ENCODE results near the gene SULT2B1.

DNA sequence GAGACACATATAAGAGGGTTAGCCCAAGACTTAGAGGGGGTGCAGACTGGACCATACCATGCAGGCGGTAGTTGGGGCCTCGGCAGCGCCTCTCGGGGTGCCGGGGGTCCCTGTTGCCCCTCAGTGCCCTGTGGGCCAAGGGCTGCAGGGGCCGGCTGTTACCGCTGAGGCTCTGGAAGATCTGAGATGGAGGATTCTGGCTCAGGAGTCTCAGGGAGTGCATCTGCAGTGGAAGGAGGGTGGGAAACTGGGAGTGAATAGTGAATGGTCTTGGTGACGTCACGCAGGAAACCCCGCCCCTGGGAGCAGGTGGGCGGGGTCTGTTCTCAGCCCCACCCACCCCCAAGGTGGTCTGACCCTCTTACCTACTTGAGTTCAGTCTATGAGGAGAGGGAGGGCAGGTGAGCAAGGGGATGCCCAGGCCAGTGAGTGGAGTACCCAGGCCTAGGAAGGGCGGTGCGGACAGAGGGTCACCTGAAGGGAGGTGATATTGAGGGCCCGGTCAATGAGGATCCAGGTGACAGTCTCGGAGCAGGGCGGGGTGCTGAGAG is 86.9 kb downstream of the SULT2B1 start:
- TF ChIP-seq CTCF (IDR thresholded peaks at IDR 0.05), result no peak
- no peak for TF ChIP-seq EZH2 (IDR thresholded peaks at IDR 0.05)
- no peak for TF ChIP-seq EZH2phosphoT487 (IDR thresholded peaks at IDR 0.05)
